GM23338 (cell line): Measurements from ENCODE around the gene GRIA4. TPM values are rescaled to one million over a fixed set of nuclear protein-coding genes. Genes with fewer than 3 reads are reported as not detected.

Experiments used
- ATAC-seq: fragments of 200-7000 bp; cut with Tn5 transposase; 3 replicates; pipeline ENCODE4 v1.9.1; 2020
- DNase-seq: peaks from one replicate; pipeline ENCODE4 v3.0.0-alpha.2; 2015; ENCODE audit warnings: low spot score
- H2AFZ ChIP-seq: fragments of 200-600 bp; sonication (generic); 2 replicates; pipeline ENCODE4 v1.8.0; 2016; ENCODE audit warnings: antibody characterized with exemption, mild to moderate bottlenecking, moderate library complexity
- H3F3A ChIP-seq: fragments of 200-600 bp; sonication (generic); replicated peaks from 2 replicates; pipeline ENCODE4 v1.8.0; 2017; ENCODE audit warnings: antibody characterized with exemption, mixed run types, low read depth
- H3K27ac ChIP-seq: fragments of 200-600 bp; sonication (generic); 2 replicates; pipeline ENCODE4 v1.6.1; 2016; ENCODE audit warnings: low read depth
- H3K27me3 ChIP-seq: fragments of 200-600 bp; sonication (generic); 2 replicates; pipeline ENCODE4 v1.8.0; 2016; ENCODE audit warnings: mild to moderate bottlenecking, mixed run types, moderate library complexity; ENCODE audit not compliant: insufficient read depth
- H3K36me3 ChIP-seq: fragments of 200-600 bp; sonication (generic); 2 replicates; pipeline ENCODE4 v1.8.0; 2016; ENCODE audit warnings: mild to moderate bottlenecking; ENCODE audit not compliant: insufficient read depth
- H3K4me1 ChIP-seq: fragments of 200-600 bp; sonication (generic); 2 replicates; pipeline ENCODE4 v1.8.0; 2016; ENCODE audit warnings: mild to moderate bottlenecking, moderate library complexity; ENCODE audit not compliant: insufficient read depth
- H3K4me2 ChIP-seq: fragments of 200-600 bp; sonication (generic); 2 replicates; pipeline ENCODE4 v1.7.1; 2017; ENCODE audit warnings: mixed run types
- H3K4me3 ChIP-seq: fragments of 200-600 bp; sonication (generic); 2 replicates; pipeline ENCODE4 v1.6.1; 2016; ENCODE audit warnings: mixed run types
- H3K79me2 ChIP-seq: fragments of 200-600 bp; sonication (generic); replicated peaks from 2 replicates; pipeline ENCODE4 v1.8.0; 2017; ENCODE audit warnings: mild to moderate bottlenecking; ENCODE audit not compliant: insufficient read depth
- H3K9me2 ChIP-seq: fragments of 200-600 bp; sonication (generic); 2 replicates; pipeline ENCODE4 v1.8.0; 2017; ENCODE audit not compliant: insufficient read depth
- H4K20me1 ChIP-seq: fragments of 200-600 bp; sonication (generic); replicated peaks from 2 replicates; pipeline ENCODE4 v1.8.0; 2017; ENCODE audit warnings: mild to moderate bottlenecking; ENCODE audit not compliant: insufficient read depth
- H3K27ac Mint-ChIP-seq: 2 replicates; pipeline ENCODE4 v1.8.0; 2020; ENCODE audit warnings: inconsistent platforms, mild to moderate bottlenecking, moderate library complexity, mixed read lengths
- H3K27me3 Mint-ChIP-seq: 3 replicates; pipeline ENCODE4 v1.8.0; 2022; ENCODE audit warnings: low read depth, mild to moderate bottlenecking, moderate library complexity, mixed read lengths, inconsistent platforms; ENCODE audit not compliant: insufficient read depth, poor library complexity
- H3K36me3 Mint-ChIP-seq: 3 replicates; pipeline ENCODE4 v1.8.0; 2021; ENCODE audit warnings: low read depth, mild to moderate bottlenecking, inconsistent platforms, moderate library complexity, mixed read lengths
- H3K4me1 Mint-ChIP-seq: 3 replicates; pipeline ENCODE4 v1.8.0; 2020; ENCODE audit warnings: mild to moderate bottlenecking, inconsistent platforms, mixed read lengths
- H3K4me3 Mint-ChIP-seq: 3 replicates; pipeline ENCODE4 v1.8.0; 2021; ENCODE audit warnings: moderate library complexity, mild to moderate bottlenecking, inconsistent platforms, mixed read lengths
- H3K9me3 Mint-ChIP-seq: 3 replicates; pipeline ENCODE4 v1.8.0; 2020; ENCODE audit warnings: moderate library complexity, mild to moderate bottlenecking, inconsistent platforms, mixed read lengths
- CREB1 ChIP-seq: fragments of 250-450 bp; sonication (Bioruptor Pico); IDR thresholded peaks from 2 replicates; pipeline ENCODE4 v1.5.0; 2020; ENCODE audit warnings: low read depth, mild to moderate bottlenecking, moderate library complexity
- JUNB ChIP-seq: IDR thresholded peaks from one replicate; pipeline ENCODE4 v1.6.1; 2016; ENCODE audit warnings: antibody characterized with exemption; ENCODE audit not compliant: unreplicated experiment
- NANOG ChIP-seq: IDR thresholded peaks from 2 replicates; pipeline ENCODE4 v1.6.1; 2016; ENCODE audit warnings: antibody characterized with exemption, borderline replicate concordance
- POLR2AphosphoS5 ChIP-seq: IDR thresholded peaks from 2 replicates; pipeline ENCODE4 v1.6.1; 2016; ENCODE audit warnings: antibody characterized with exemption, low read depth
- REST ChIP-seq: IDR thresholded peaks from one replicate; pipeline ENCODE4 v1.6.1; 2018; ENCODE audit warnings: antibody characterized with exemption; ENCODE audit not compliant: unreplicated experiment
- STAT1 ChIP-seq: IDR thresholded peaks from one replicate; pipeline ENCODE4 v1.6.1; 2016; ENCODE audit warnings: antibody characterized with exemption; ENCODE audit not compliant: unreplicated experiment
- ZNF114 ChIP-seq: fragments of 250-450 bp; sonication (Bioruptor Pico); IDR thresholded peaks from 2 replicates; pipeline ENCODE4 v1.5.0; 2020; ENCODE audit warnings: mild to moderate bottlenecking, moderate library complexity
- ZNF331 ChIP-seq: fragments of 250-450 bp; sonication (Bioruptor Pico); IDR thresholded peaks from 2 replicates; pipeline ENCODE4 v1.5.0; 2020; ENCODE audit warnings: low read depth, mild to moderate bottlenecking, moderate library complexity
- ZNF462 ChIP-seq: fragments of 250-450 bp; sonication (Bioruptor Pico); IDR thresholded peaks from 2 replicates; pipeline ENCODE4 v1.5.0; 2020; ENCODE audit warnings: mild to moderate bottlenecking, moderate library complexity
- polyA plus RNA-seq: library from polyadenylated mRNA; unstranded; fragments of >200 nt; fragmentation: Nextera tagmentation; extraction: Ambion mirVana; gene quantifications from 2 replicates; pipeline ENCODE4 v1.2.1, GENCODE V29; 2016
- total RNA-seq: library from RNA; depleted of rRNA; stranded (reverse); fragments of >200 nt; shearing (Covaris generic); gene quantifications from 2 replicates; pipeline ENCODE4 v1.2.3, GENCODE V29; 2014
- TF ChIP-seq, protein P1 (sequence below): IDR thresholded peaks from 2 replicates; pipeline ENCODE4 v1.6.1; 2016; ENCODE audit warnings: antibody characterized with exemption
- TF ChIP-seq, protein P2 (sequence below), 2 experiments: fragments of 200-600 bp in 1 of 2; sonication (generic) in 1 of 2; conservative IDR thresholded peaks; 2 replicates each; pipeline versions ENCODE4 v1.5.1 to v1.6.1; 2016 to 2017; ENCODE audit warnings: antibody characterized with exemption in 2 of 2, low read depth in 2 of 2, mild to moderate bottlenecking in 2 of 2, moderate library complexity in 1 of 2

Gene GRIA4
- total and polyA plus RNA-seq, 2 experiments from 2014 or later, result 17.8 to 71.1 TPM

GRCh38 chr11:105863523-105863922 lies 253.7 kb downstream of the GRIA4 start:
- H3K9me2 ChIP-seq, result no peaks in the 10 kb centered on the region
- H3K27ac Mint-ChIP-seq, result no peak overlapping the region
- no peaks in the 10 kb centered on the region for H3K27me3 Mint-ChIP-seq
- no peak overlapping the region for H3K4me3 ChIP-seq
- H3K4me2 ChIP-seq, result no peak overlapping the region
- peaks cover 22% of the 10 kb centered on the region for H3K4me1 Mint-ChIP-seq
- H3K27ac ChIP-seq, result no peak overlapping the region
- no peak for DNase-seq
- no peaks in the 10 kb centered on the region for H3K79me2 ChIP-seq
- no peaks in the 10 kb centered on the region for H3K36me3 Mint-ChIP-seq
- H4K20me1 ChIP-seq, result no peaks in the 10 kb centered on the region
- H3K9me3 Mint-ChIP-seq, result no peaks in the 10 kb centered on the region
- no peaks in the 10 kb centered on the region for H3K27me3 ChIP-seq
- H3K4me3 Mint-ChIP-seq, result no peak overlapping the region
- TF ChIP-seq ZNF462 (CRISPR knock-in tag) (no peak), POLR2AphosphoS5 (no peak), STAT1 (no peak), ZNF331 (CRISPR knock-in tag) (no peak), REST (no peak), JUNB (no peak), CREB1 (no peak), ZNF114 (CRISPR knock-in tag) (no peak), NANOG (no peak)
- TF ChIP-seq, protein P1, sequence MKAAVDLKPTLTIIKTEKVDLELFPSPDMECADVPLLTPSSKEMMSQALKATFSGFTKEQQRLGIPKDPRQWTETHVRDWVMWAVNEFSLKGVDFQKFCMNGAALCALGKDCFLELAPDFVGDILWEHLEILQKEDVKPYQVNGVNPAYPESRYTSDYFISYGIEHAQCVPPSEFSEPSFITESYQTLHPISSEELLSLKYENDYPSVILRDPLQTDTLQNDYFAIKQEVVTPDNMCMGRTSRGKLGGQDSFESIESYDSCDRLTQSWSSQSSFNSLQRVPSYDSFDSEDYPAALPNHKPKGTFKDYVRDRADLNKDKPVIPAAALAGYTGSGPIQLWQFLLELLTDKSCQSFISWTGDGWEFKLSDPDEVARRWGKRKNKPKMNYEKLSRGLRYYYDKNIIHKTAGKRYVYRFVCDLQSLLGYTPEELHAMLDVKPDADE, result no peak
- TF ChIP-seq, protein P2, sequence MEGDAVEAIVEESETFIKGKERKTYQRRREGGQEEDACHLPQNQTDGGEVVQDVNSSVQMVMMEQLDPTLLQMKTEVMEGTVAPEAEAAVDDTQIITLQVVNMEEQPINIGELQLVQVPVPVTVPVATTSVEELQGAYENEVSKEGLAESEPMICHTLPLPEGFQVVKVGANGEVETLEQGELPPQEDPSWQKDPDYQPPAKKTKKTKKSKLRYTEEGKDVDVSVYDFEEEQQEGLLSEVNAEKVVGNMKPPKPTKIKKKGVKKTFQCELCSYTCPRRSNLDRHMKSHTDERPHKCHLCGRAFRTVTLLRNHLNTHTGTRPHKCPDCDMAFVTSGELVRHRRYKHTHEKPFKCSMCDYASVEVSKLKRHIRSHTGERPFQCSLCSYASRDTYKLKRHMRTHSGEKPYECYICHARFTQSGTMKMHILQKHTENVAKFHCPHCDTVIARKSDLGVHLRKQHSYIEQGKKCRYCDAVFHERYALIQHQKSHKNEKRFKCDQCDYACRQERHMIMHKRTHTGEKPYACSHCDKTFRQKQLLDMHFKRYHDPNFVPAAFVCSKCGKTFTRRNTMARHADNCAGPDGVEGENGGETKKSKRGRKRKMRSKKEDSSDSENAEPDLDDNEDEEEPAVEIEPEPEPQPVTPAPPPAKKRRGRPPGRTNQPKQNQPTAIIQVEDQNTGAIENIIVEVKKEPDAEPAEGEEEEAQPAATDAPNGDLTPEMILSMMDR (conservative IDR thresholded peaks at IDR 0.05; ENCODE audit: low read depth in 2 of 2), result no peak
- no peak for ATAC-seq
- no peak overlapping the region for H2AFZ ChIP-seq
- H3K36me3 ChIP-seq, result no peaks in the 10 kb centered on the region
- peaks cover 4% of the 10 kb centered on the region; the same call in 1 of the 2 replicates for H3K4me1 ChIP-seq
- H3F3A ChIP-seq, result no peaks in the 10 kb centered on the region
